ENCODE data around the gene CMYA5. TPM values are rescaled to one million over a fixed set of nuclear protein-coding genes. Genes with fewer than 3 reads are reported as not detected.

Gene CMYA5
- total RNA-seq, 2 donors from 2014 or later: 1.6 to 3.3 TPM

- intact Hi-C loops (cut with DNase I): no loop called here
- Histone ChIP-seq H3K27me3 (no peaks in the 10 kb centered on the region), H3K4me1 (no peaks in the 10 kb centered on the region), H3K9me3 (no peaks in the 10 kb centered on the region), H3K36me3 (replicated peaks in 1 of 2; ENCODE audit: insufficient read depth in 1 of 2, low read depth in 2 of 2) (no peaks in the 10 kb centered on the region), H3K27ac (no peak overlapping the region), H3K4me3 (no peak overlapping the region)
- WGBS, 2 donors: 71 to 75% methylated on average over 2 of the region's 2 CpGs
- ATAC-seq: no peak
- TF ChIP-seq CTCF (IDR thresholded peaks at IDR 0.05) (no peak), POLR2A (IDR thresholded peaks at IDR 0.05) (no peak)
- no peak for DNase-seq
These were observed 81.8 kb downstream of the CMYA5 start for GRCh38 chr5:79771387-79771786.

- DNase-seq: no peak
- Histone ChIP-seq H3K27me3 (no peaks in the 10 kb centered on the region), H3K4me3 (no peak overlapping the region), H3K36me3 (replicated peaks in 1 of 2; ENCODE audit: insufficient read depth in 1 of 2, low read depth in 2 of 2) (no peaks in the 10 kb centered on the region), H3K4me1 (no peaks in the 10 kb centered on the region), H3K9me3 (no peaks in the 10 kb centered on the region), H3K27ac (no peak overlapping the region)
- intact Hi-C loops (cut with DNase I): no loop called here
- ATAC-seq: no peak
- 62 to 65% methylated on average over 5 of the region's 5 CpGs for WGBS, 2 donors
- TF ChIP-seq POLR2A (IDR thresholded peaks at IDR 0.05): no peak
- TF ChIP-seq CTCF (IDR thresholded peaks at IDR 0.05): no peak
These were observed 83.0 kb downstream of the CMYA5 start for GRCh38 chr5:79772651-79773050.

GRCh38 chr5:79773612-79774011 lies 84.0 kb downstream of the CMYA5 start:
- intact Hi-C loops (cut with DNase I): no loop called here
- H3K9me3 ChIP-seq: no peaks in the 10 kb centered on the region
- no peak overlapping the region for H3K27ac ChIP-seq
- H3K27me3 ChIP-seq: no peaks in the 10 kb centered on the region
- H3K36me3 ChIP-seq (replicated peaks in 1 of 2; ENCODE audit: insufficient read depth in 1 of 2, low read depth in 2 of 2): no peaks in the 10 kb centered on the region
- no peaks in the 10 kb centered on the region for H3K4me1 ChIP-seq
- ATAC-seq (no peak), DNase-seq (no peak)
- no peak overlapping the region for H3K4me3 ChIP-seq
- 78 to 85% methylated on average over 4 of the region's 4 CpGs for WGBS, 2 donors
- TF ChIP-seq POLR2A (IDR thresholded peaks at IDR 0.05): no peak
- TF ChIP-seq CTCF (IDR thresholded peaks at IDR 0.05): no peak

GRCh38 chr5:79774171-79774854 lies 84.7 kb downstream of the CMYA5 start:
- no peak for ATAC-seq
- no peaks in the 10 kb centered on the region for H3K27me3 ChIP-seq

More at GRCh38 chr5:79774171-79774854, 84.7 kb downstream of the CMYA5 start:
- WGBS, 2 donors: 74 to 87% methylated on average over 13 of the region's 13 CpGs
- Histone ChIP-seq H3K4me1 (no peaks in the 10 kb centered on the region), H3K36me3 (replicated peaks in 1 of 2; ENCODE audit: insufficient read depth in 1 of 2, low read depth in 2 of 2) (no peaks in the 10 kb centered on the region), H3K27ac (no peak overlapping the region), H3K4me3 (no peak overlapping the region), H3K9me3 (no peaks in the 10 kb centered on the region)
- TF ChIP-seq CTCF (IDR thresholded peaks at IDR 0.05) (no peak), POLR2A (IDR thresholded peaks at IDR 0.05) (no peak)
- intact Hi-C loops (cut with DNase I): no loop called here
- no peak for DNase-seq
